ENCODE results near the gene TTF1. TPM values are rescaled to one million over a fixed set of nuclear protein-coding genes. Genes with fewer than 3 reads are reported as not detected.
"Not testable (repeated sequence)": the region's sequence is repeated elsewhere in the genome, so short reads cannot be mapped to it uniquely, and the experiment has no call there.

The TTF1 gene
- total and polyA plus RNA-seq, 9 of the 15 experiments (the other 6 are each of a cell fraction or from before 2014, with no cell fraction given) = 9.0 to 18.5 (median 15.8) TPM

- H3K79me2 ChIP-seq (ENCODE audit: control insufficient read depth, insufficient read depth, low read length); BruUV-seq (replicated peaks); H3K4me3 ChIP-seq; POLR2A ChIA-PET; H3K4me1 ChIP-seq (replicated peaks in 1 of 2; ENCODE audit: control insufficient read depth in 2 of 2, insufficient read depth in 2 of 2, low read length in 2 of 2); FAIRE-seq; H3K27ac ChIP-seq (ENCODE audit: extremely low read depth, low read depth, low read length); DNase-seq (ENCODE audit: extremely low read depth in 1 of 4, low spot score in 3 of 4); H3K27me3 ChIP-seq (ENCODE audit: control insufficient read depth in 2 of 2, insufficient read depth in 2 of 2, low read length in 2 of 2); intact Hi-C loops (cut with micrococcal nuclease); H3K9me1 ChIP-seq (ENCODE audit: control insufficient read depth, insufficient read depth, low read length); H3K4me2 ChIP-seq (ENCODE audit: insufficient read depth, low read length); in situ Hi-C loops (cut with MboI); ATAC-seq; H3K9me3 ChIP-seq (replicated peaks; ENCODE audit: control insufficient read depth, insufficient read depth, low read depth, low read length); H3K9ac ChIP-seq (ENCODE audit: insufficient read depth in 1 of 2, low read depth in 2 of 2, low read length in 2 of 2); CTCF ChIA-PET (ENCODE audit: low intra/inter-chr PET ratio); H4K20me1 ChIP-seq (replicated peaks; ENCODE audit: control insufficient read depth, insufficient read depth, low read length); H2AFZ ChIP-seq (ENCODE audit: low read depth, low read length): not testable (repeated sequence)
- H3K36me3 ChIP-seq (ENCODE audit: control insufficient read depth, insufficient read depth, low read length) = peaks cover 61% of the 10 kb centered on the region
- WGBS (ENCODE audit: insufficient coverage, low coverage, missing lambda C conversion rate) = 100% methylated on average over 2 of the region's 2 CpGs
Measured at GRCh38 chr9:132377769-132378168, 28.9 kb downstream of the TTF1 start.

GRCh38 chr9:132372177-132373095 is 34.2 kb downstream of the TTF1 start:
- BruUV-seq (replicated peaks) = no TSS peak
- H3K27ac ChIP-seq (ENCODE audit: extremely low read depth, low read depth, low read length) = no peak overlapping the region; the same call in 2 of the 3 replicates
- DNase-seq (ENCODE audit: extremely low read depth in 1 of 4, low spot score in 3 of 4) = peak in 2 of 4 experiments; percentile 17 to 33
- peak; percentile 80 for ATAC-seq
- no peak overlapping the region for H3K4me3 ChIP-seq
- in situ Hi-C loops (cut with MboI) = no loop called here
- intact Hi-C loops (cut with micrococcal nuclease) = no loop called here
- peaks cover 25% of the 10 kb centered on the region; the same call in 2 of the 3 replicates for H3K36me3 ChIP-seq (ENCODE audit: control insufficient read depth, insufficient read depth, low read length)
- no peaks in the 10 kb centered on the region for H3K79me2 ChIP-seq (ENCODE audit: control insufficient read depth, insufficient read depth, low read length)
- H3K9me1 ChIP-seq (ENCODE audit: control insufficient read depth, insufficient read depth, low read length) = no peaks in the 10 kb centered on the region
- H3K4me1 ChIP-seq (replicated peaks in 1 of 2; ENCODE audit: control insufficient read depth in 2 of 2, insufficient read depth in 2 of 2, low read length in 2 of 2) = no peaks in the 10 kb centered on the region; a peak in 2 of 5 replicates
- no peaks in the 10 kb centered on the region for H4K20me1 ChIP-seq (replicated peaks; ENCODE audit: control insufficient read depth, insufficient read depth, low read length)
- no peak overlapping the region for H3K9ac ChIP-seq (ENCODE audit: insufficient read depth in 1 of 2, low read depth in 2 of 2, low read length in 2 of 2)
- ChIA-PET CTCF (ENCODE audit: low intra/inter-chr PET ratio) (no interaction called here), POLR2A (interaction anchor here (0.6 to 1.6 kb wide), 6 partner anchors 10 to 310 kb away, joined by 3 to 7 read pairs (median 3); partner anchors contain the start of gene SETX)
- FAIRE-seq = no peak
- 64% methylated on average over 12 of the region's 14 CpGs for WGBS (ENCODE audit: insufficient coverage, low coverage, missing lambda C conversion rate)
- H3K4me2 ChIP-seq (ENCODE audit: insufficient read depth, low read length) = no peak overlapping the region
- no peaks in the 10 kb centered on the region for H3K9me3 ChIP-seq (replicated peaks; ENCODE audit: control insufficient read depth, insufficient read depth, low read depth, low read length)
- H2AFZ ChIP-seq (ENCODE audit: low read depth, low read length) = peak overlapping the region; percentile 7
- no peaks in the 10 kb centered on the region for H3K27me3 ChIP-seq (ENCODE audit: control insufficient read depth in 2 of 2, insufficient read depth in 2 of 2, low read length in 2 of 2)
- TF ChIP-seq ZNF316 (IDR thresholded peaks at IDR 0.05) = peak; percentile 13; the same call in 1 of the 2 replicates
- TF ChIP-seq ZNF76 (CRISPR knock-in tag; IDR thresholded peaks at IDR 0.05; ENCODE audit: borderline replicate concordance) = no peak
- no peak for TF ChIP-seq DIDO1 (tag; IDR thresholded peaks at IDR 0.05; ENCODE audit: low read depth)
- no peak for TF ChIP-seq GTF2F1 (IDR thresholded peaks at IDR 0.05; ENCODE audit: low read depth, low read length)
- no peak for TF ChIP-seq SMARCA5 (IDR thresholded peaks at IDR 0.05)

Measured in K562 (cell line).